Heart right ventricle (tissue), 16 donors: Measurements from ENCODE around the gene LDLRAD4. TPM values are rescaled to one million over a fixed set of nuclear protein-coding genes. Genes with fewer than 3 reads are reported as not detected.

ENCODE experiments used
- ATAC-seq, 8 donors: fragments of 200-7000 bp; cut with Tn5 transposase; one replicate each; pipeline ENCODE4 v1.9.1; 2020; ENCODE audit warnings: mild to moderate bottlenecking in 8 of 8, moderate library complexity in 8 of 8, moderate number of reproducible peaks in 1 of 8
- DNase-seq, 2 donors: peaks; one replicate each; pipeline ENCODE4 v3.0.0-alpha.2; 2020
- H3K27ac ChIP-seq, 10 donors: fragments of 200-600 bp; sonication (generic) in 2 of 10; one replicate each; pipeline versions ENCODE4 v1.5.0 to v1.8.0; 2020 to 2022; ENCODE audit warnings: mild to moderate bottlenecking in 3 of 10
- H3K27me3 ChIP-seq, 7 donors: fragments of 200-600 bp; one replicate each; pipeline ENCODE4 v1.8.0; 2021 to 2022; ENCODE audit warnings: mild to moderate bottlenecking in 2 of 7
- H3K36me3 ChIP-seq, 9 donors: fragments of 200-600 bp; sonication (generic) in 1 of 9; one replicate each; pipeline versions ENCODE4 v1.5.0 to v1.8.0; 2020 to 2022; ENCODE audit warnings: mild to moderate bottlenecking in 2 of 9
- H3K4me1 ChIP-seq, 9 donors: fragments of 200-600 bp; sonication (generic) in 1 of 9; one replicate each; pipeline versions ENCODE4 v1.5.0 to v1.8.0; 2020 to 2022; ENCODE audit warnings: mild to moderate bottlenecking in 4 of 9
- H3K4me3 ChIP-seq, 10 donors: fragments of 200-600 bp; sonication (generic) in 2 of 10; one replicate each; pipeline versions ENCODE4 v1.5.0 to v1.8.0; 2020 to 2022; ENCODE audit warnings: mild to moderate bottlenecking in 7 of 10, moderate library complexity in 2 of 10
- H3K9me3 ChIP-seq, 11 donors: fragments of 200-600 bp in 10 of 11; sonication (generic) in 2 of 11; one replicate each; pipeline versions ENCODE4 v1.5.0 to v1.8.0; 2013 to 2022; ENCODE audit warnings: mild to moderate bottlenecking in 2 of 11, control low read depth in 1 of 11, moderate library complexity in 1 of 11
- CTCF ChIP-seq, 9 donors: fragments of 200-600 bp; sonication (generic) in 2 of 9; IDR thresholded peaks; one replicate each; pipeline versions ENCODE4 v1.5.0 to v1.8.0; 2021 to 2022; ENCODE audit warnings: antibody characterized with exemption in 9 of 9, mild to moderate bottlenecking in 5 of 9, moderate library complexity in 1 of 9
- WGBS, 2 donors: extraction: QIAGEN DNeasy Blood & Tissue Kit; methylation state at CpG; one replicate each; pipeline ENCODE4 v1.1.7; 2013; ENCODE audit warnings: inconsistent platforms in 1 of 2; 5-methylcytosine and 5-hydroxymethylcytosine counted together
- intact Hi-C, 10 donors: fragments of 100-400 bp; cut with DNase I; formaldehyde crosslinking; loops; one replicate each; pipeline versions ENCODE4 v1.11.1 to v1.14.2; 2022
- polyA plus RNA-seq, 2 donors: library from polyadenylated mRNA; stranded (reverse); fragments of 200-250 nt; gene quantifications; one replicate each; pipeline ENCODE4 v1.2.3, GENCODE V29; 2013
- total RNA-seq, 10 donors: library from RNA; stranded (reverse); fragmentation: NEBNext Ultra II Directional in 3 of 10; extraction: Animal tissue kit (Norgen Biotek cat#: 25700) in 3 of 10; gene quantifications; one replicate each; pipeline versions ENCODE4 v1.2.1 to v1.2.4, GENCODE V29; 2021 to 2023
- donor health status: Arrhythmogenic right ventricular cardiomyopathy.
- donor health status: ischemic (EF 13 %, LVEDD 7.1; RV severe dilation, severe dysfunction).
- donor health status: healthy with polysubstance abuse.
- donor health status: DM: no; HTN: yes; CAD: no.
- donor health status: DM: no; HTN: no; CAD: no.
- donor health status: ischemic (EF 25% LVEDD 6.9; RV normal size, moderate dysfunction).
- donor health status: ischemic (EF 25% LVEDD 5.7; RV mildly dilated, moderate dysfunction).
- donor health status: healthy.
- donor health status: DM: yes; HTN: yes; CAD: no.
- donor health status: Ischemic cardiomyopathy.
- donor health status: ischemic (EF 35%, LVEDD 5.7; RV mildly dilated, moderate dysfunction).
- donor health status: nonischemic (EF 11% LVEDD 7.7; RV severe dilation, severe dysfunction).
- donor health status: DM: yes; HTN: yes; CAD: no.
- donor health status: PGD.
- donor health status: ischemic (EF 29% LVEDD 5.4; RV normal size, mild dysfunction).
- donor health status: nonischemic (EF 23%, LVEDD 6.1; RV moderate dilation, normal function).

The LDLRAD4 gene
- total and polyA plus RNA-seq, 12 donors, result 5.4 to 74.6 (median 34.6) TPM

- DNase-seq (no peak), ATAC-seq (no peak)
- Histone ChIP-seq H3K9me3 (no peaks in the 10 kb centered on the region), H3K27me3 (no peaks in the 10 kb centered on the region), H3K4me3 (no peak overlapping the region), H3K36me3 (no peaks in the 10 kb centered on the region), H3K4me1 (peaks cover 0 to 14% (median under 1%) of the 10 kb centered on the region in 9 donors), H3K27ac (no peak overlapping the region)
- 73 to 76% methylated on average over 6 of the region's 6 CpGs for WGBS, 2 donors
- intact Hi-C loops, result no loop called here
- TF ChIP-seq CTCF (IDR thresholded peaks at IDR 0.05), result no peak
Observed at GRCh38 chr18:13180614-13181375, 37.8 kb upstream of the LDLRAD4 start.

- TF ChIP-seq CTCF (IDR thresholded peaks at IDR 0.05), result no peak
Observed at GRCh38 chr18:13181765-13182164, 36.8 kb upstream of the LDLRAD4 start.

GRCh38 chr18:13183359-13183758, 35.2 kb upstream of the LDLRAD4 start:
- 52 to 65% methylated on average over 5 of the region's 5 CpGs for WGBS, 2 donors
- H3K27ac ChIP-seq, result peak overlapping the region in 1 of 10 donors; percentile 35
- no peak overlapping the region for H3K4me3 ChIP-seq
- H3K9me3 ChIP-seq, result no peaks in the 10 kb centered on the region
- no peak for ATAC-seq
- H3K27me3 ChIP-seq, result no peaks in the 10 kb centered on the region
- intact Hi-C loops, result no loop called here
- no peak for DNase-seq
- no peaks in the 10 kb centered on the region for H3K36me3 ChIP-seq
- peaks cover 0 to 24% (median 5%) of the 10 kb centered on the region in 9 donors for H3K4me1 ChIP-seq
- TF ChIP-seq CTCF (IDR thresholded peaks at IDR 0.05), result no peak

More at GRCh38 chr18:13181765-13182164, 36.8 kb upstream of the LDLRAD4 start:
- peaks cover 0 to 23% (median 5%) of the 10 kb centered on the region in 9 donors for H3K4me1 ChIP-seq
- WGBS, 2 donors, result 87 to 88% methylated on average over 14 of the region's 14 CpGs
- DNase-seq (no peak), ATAC-seq (no peak)
- intact Hi-C loops, result no loop called here
- H3K27ac ChIP-seq, result no peak overlapping the region
- no peak overlapping the region for H3K4me3 ChIP-seq
- no peaks in the 10 kb centered on the region for H3K9me3 ChIP-seq
- H3K27me3 ChIP-seq, result no peaks in the 10 kb centered on the region
- H3K36me3 ChIP-seq, result no peaks in the 10 kb centered on the region

GRCh38 chr18:13183790-13184189, 34.8 kb upstream of the LDLRAD4 start:
- no peaks in the 10 kb centered on the region for H3K36me3 ChIP-seq
- peak overlapping the region in 2 of 10 donors; percentile 35 to 39 for H3K27ac ChIP-seq
- intact Hi-C loops, result no loop called here
- DNase-seq (peak in 1 of 2 donors; percentile 23), ATAC-seq (peak in 7 of 8 donors; percentile 9 to 69 (median 39))
- no peaks in the 10 kb centered on the region for H3K27me3 ChIP-seq
- H3K4me1 ChIP-seq, result peaks cover 0 to 24% (median 5%) of the 10 kb centered on the region in 9 donors
- WGBS, 2 donors, result 73 to 77% methylated on average over 8 of the region's 8 CpGs
- no peaks in the 10 kb centered on the region for H3K9me3 ChIP-seq
- H3K4me3 ChIP-seq, result no peak overlapping the region
- TF ChIP-seq CTCF (IDR thresholded peaks at IDR 0.05), result no peak
